ENCODE measurements around the gene MRPS11. TPM values are rescaled to one million over a fixed set of nuclear protein-coding genes. Genes with fewer than 3 reads are reported as not detected.

Gene MRPS11
- total and polyA plus RNA-seq, 2 of the 8 experiments (the other 6 are each of a cell fraction or from before 2014, with no cell fraction given), result 41.4 to 59.2 TPM

DNA sequence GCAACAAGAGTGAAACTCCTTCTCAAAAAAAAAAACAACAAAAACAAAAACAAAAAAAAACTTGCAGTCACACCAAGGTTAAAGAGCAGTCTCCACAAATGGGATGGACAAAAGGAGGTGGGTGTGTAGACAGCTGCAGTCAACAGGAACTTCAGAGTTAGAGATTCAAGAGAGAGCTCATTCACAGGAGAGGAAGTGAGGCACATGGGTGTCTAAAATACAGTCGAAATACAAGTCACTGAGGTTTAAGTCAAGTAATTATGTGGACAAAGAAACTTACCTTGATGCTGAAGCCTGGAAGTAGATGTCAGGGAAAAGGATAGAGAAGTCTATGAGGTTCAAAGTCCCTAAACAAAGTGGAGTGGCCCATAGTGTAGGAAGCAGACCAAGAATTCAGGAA is 14.8 kb downstream of the MRPS11 start:
- POLR2A ChIA-PET (ENCODE audit: partially characterized antibody), result interaction anchor here (0.9 to 1.7 kb wide), 2 partner anchors 11 to 125 kb away, joined by 3 read pairs; no protein-coding TSS in a partner anchor
- FAIRE-seq (no peak), DNase-seq (ENCODE audit: low read depth in 1 of 2, low spot score in 2 of 2) (no peak)
- H3K23ac ChIP-seq (ENCODE audit: insufficient read length), result no peak overlapping the region
- WGBS, 2 experiments (ENCODE audit: extremely low coverage in 1 of 2, insufficient coverage in 1 of 2, insufficient read length in 1 of 2, insufficient replicate concordance in 2 of 2, low coverage in 1 of 2, low lambda C conversion rate in 2 of 2, missing lambda C conversion rate in 1 of 2), result 90% methylated on average over 1 of the region's 1 CpG; no CpG with 5 or more reads in 1 of the 2 experiments
- H3K4me3 ChIP-seq (ENCODE audit: extremely low read depth in 1 of 4, insufficient read depth in 2 of 4, low read depth in 3 of 4, low read length in 4 of 4), result no peak overlapping the region
- no peak overlapping the region for H2AK5ac ChIP-seq (ENCODE audit: low read depth, low read length)
- H4K8ac ChIP-seq (ENCODE audit: extremely low read depth, insufficient read depth, low read length), result no peak overlapping the region
- TF ChIP-seq BRCA1 (IDR thresholded peaks at IDR 0.05; ENCODE audit: low read depth, low read length), result no peak
- no peak for TF ChIP-seq CBX5 (IDR thresholded peaks at IDR 0.05; ENCODE audit: low read depth, low read length)
- TF ChIP-seq E2F6 (IDR thresholded peaks at IDR 0.05), result no peak
- no peak for TF ChIP-seq RNF2 (IDR thresholded peaks at IDR 0.05; ENCODE audit: borderline replicate concordance, low read depth, low read length, missing control alignments, poor library complexity, severe bottlenecking)
- TF ChIP-seq POU5F1 (IDR thresholded peaks at IDR 0.05; ENCODE audit: low read depth, low read length), result no peak
- no peak overlapping the region for H2BK12ac ChIP-seq (ENCODE audit: low read depth, low read length)
- no peak overlapping the region for H2AFZ ChIP-seq (ENCODE audit: low read length)
- H3K4ac ChIP-seq (replicated peaks; ENCODE audit: insufficient read length, low read depth, low read length), result no peak overlapping the region
- peaks cover 2 to 11% (median 6%) of the 10 kb centered on the region in 4 experiments; a peak in 4 of 8 replicates for H3K36me3 ChIP-seq (ENCODE audit: control insufficient read depth in 2 of 4, insufficient read depth in 4 of 4, low read length in 3 of 4)
- H2BK5ac ChIP-seq (ENCODE audit: low read depth, low read length), result no peak overlapping the region
- H3K27ac ChIP-seq (ENCODE audit: low read depth, low read length), result no peak overlapping the region
- no peaks in the 10 kb centered on the region for H3K9me3 ChIP-seq (ENCODE audit: insufficient read depth in 2 of 2, low read depth in 1 of 2, low read length in 1 of 2)
- no peak overlapping the region for H3K14ac ChIP-seq (ENCODE audit: insufficient read length)
- no peaks in the 10 kb centered on the region; a peak in 2 of 7 replicates for H3K27me3 ChIP-seq (replicated peaks in 1 of 4; ENCODE audit: control insufficient read depth in 3 of 4, extremely low read depth in 1 of 4, insufficient read depth in 3 of 4, low read length in 3 of 4)
- H4K5ac ChIP-seq (ENCODE audit: insufficient read length, low read depth, low read length), result no peak overlapping the region
- no peak overlapping the region for H2BK20ac ChIP-seq (ENCODE audit: low read length)
- CTCF ChIA-PET (ENCODE audit: partially characterized antibody), result interaction anchor here (0.6 to 1.6 kb wide), 7 partner anchors 123 to 1835 kb away, joined by 3 to 4 read pairs (median 3); no protein-coding TSS in a partner anchor
- no peak overlapping the region for H3K4me2 ChIP-seq (ENCODE audit: insufficient read depth in 1 of 2, low read depth in 2 of 2, low read length in 2 of 2)
- H3K9ac ChIP-seq (replicated peaks in 1 of 4; ENCODE audit: extremely low read depth in 1 of 4, low read depth in 3 of 4, low read length in 3 of 4), result no peak overlapping the region
- no peak overlapping the region for H2BK120ac ChIP-seq (replicated peaks; ENCODE audit: low read depth, low read length)
- no peak overlapping the region for H4K91ac ChIP-seq (replicated peaks; ENCODE audit: insufficient read length, low read length)
- no peak overlapping the region for H3K56ac ChIP-seq (replicated peaks; ENCODE audit: insufficient read length, low read depth, low read length)
- no peaks in the 10 kb centered on the region for H3K79me2 ChIP-seq (ENCODE audit: control insufficient read depth in 1 of 2, insufficient read depth in 2 of 2, low read length in 2 of 2)
- H3K18ac ChIP-seq (ENCODE audit: extremely low read depth, low read length), result no peak overlapping the region
- H3K23me2 ChIP-seq (ENCODE audit: low read depth, low read length), result no peaks in the 10 kb centered on the region
- peaks cover 2 to 12% (median 8%) of the 10 kb centered on the region in 4 experiments for H3K4me1 ChIP-seq (replicated peaks in 1 of 4; ENCODE audit: control insufficient read depth in 3 of 4, insufficient read depth in 4 of 4, low read length in 3 of 4)
- no peaks in the 10 kb centered on the region; the same call in 1 of the 2 replicates for H3K79me1 ChIP-seq (ENCODE audit: low read depth, low read length)
- H2BK15ac ChIP-seq (ENCODE audit: low read length), result no peak overlapping the region
- H4K20me1 ChIP-seq (replicated peaks in 1 of 2; ENCODE audit: control insufficient read depth in 1 of 2, insufficient read depth in 2 of 2, low read length in 2 of 2), result no peaks in the 10 kb centered on the region

All from H1 (cell line).